ENCODE data around the gene SEPTIN8. TPM values are rescaled to one million over a fixed set of nuclear protein-coding genes. Genes with fewer than 3 reads are reported as not detected.

SEPTIN8 gene
- total RNA-seq, 1 donor: 3.8 TPM

GRCh38 chr5:132802044-132802684 lies 25.1 kb upstream of the SEPTIN8 start:
- Histone ChIP-seq H3K9me3 (ENCODE audit: low read depth, low read length) (no peaks in the 10 kb centered on the region), H3K4me1 (ENCODE audit: insufficient read depth, low read length) (no peaks in the 10 kb centered on the region), H3K27me3 (ENCODE audit: insufficient read depth, low read length) (peaks cover 20% of the 10 kb centered on the region), H3K4me3 (ENCODE audit: low read length) (no peak overlapping the region)

GRCh38 chr5:132800545-132800944 lies 23.5 kb upstream of the SEPTIN8 start:
- no peaks in the 10 kb centered on the region for H3K9me3 ChIP-seq (ENCODE audit: low read depth, low read length)
- H3K4me3 ChIP-seq (ENCODE audit: low read length): no peak overlapping the region
- peaks cover 16% of the 10 kb centered on the region for H3K27me3 ChIP-seq (ENCODE audit: insufficient read depth, low read length)
- no peaks in the 10 kb centered on the region for H3K4me1 ChIP-seq (ENCODE audit: insufficient read depth, low read length)

DNA sequence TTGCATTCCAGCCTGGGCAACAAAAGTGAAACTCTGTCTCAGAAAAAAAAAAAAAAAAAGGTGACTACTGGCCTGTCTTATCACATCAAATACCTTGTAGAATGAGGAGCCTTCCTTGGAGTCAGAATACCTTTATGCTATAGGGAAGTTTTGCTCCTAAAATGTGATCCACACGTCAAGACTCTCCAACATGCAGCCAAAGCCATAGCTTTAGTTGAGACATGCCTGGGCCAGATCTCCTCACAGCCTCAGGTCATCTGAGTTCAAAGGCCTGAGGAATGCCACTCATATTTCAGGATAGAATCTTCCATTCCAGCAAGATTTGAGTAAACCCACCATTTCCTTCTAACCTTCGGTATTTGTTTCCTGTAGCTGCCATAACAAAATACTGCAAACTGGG lies 22.4 kb upstream of the SEPTIN8 start:
- no peak overlapping the region for H3K4me3 ChIP-seq (ENCODE audit: low read length)

GRCh38 chr5:132797651-132798050 lies 20.6 kb upstream of the SEPTIN8 start:
- H3K4me3 ChIP-seq (ENCODE audit: low read length): no peak overlapping the region
- H3K4me1 ChIP-seq (ENCODE audit: insufficient read depth, low read length): no peaks in the 10 kb centered on the region
- H3K27me3 ChIP-seq (ENCODE audit: insufficient read depth, low read length): peaks cover 16% of the 10 kb centered on the region
- H3K9me3 ChIP-seq (ENCODE audit: low read depth, low read length): no peaks in the 10 kb centered on the region

More for the DNA sequence above, 22.4 kb upstream of the SEPTIN8 start:
- peaks cover 16% of the 10 kb centered on the region for H3K27me3 ChIP-seq (ENCODE audit: insufficient read depth, low read length)
- H3K4me1 ChIP-seq (ENCODE audit: insufficient read depth, low read length): no peaks in the 10 kb centered on the region
- no peaks in the 10 kb centered on the region for H3K9me3 ChIP-seq (ENCODE audit: low read depth, low read length)

GRCh38 chr5:132791026-132791425 lies 14.0 kb upstream of the SEPTIN8 start:
- Histone ChIP-seq H3K4me3 (ENCODE audit: low read length) (no peak overlapping the region), H3K27me3 (ENCODE audit: insufficient read depth, low read length) (peaks cover 3% of the 10 kb centered on the region), H3K4me1 (ENCODE audit: insufficient read depth, low read length) (no peaks in the 10 kb centered on the region), H3K9me3 (ENCODE audit: low read depth, low read length) (no peaks in the 10 kb centered on the region)

GRCh38 chr5:132790201-132790865 lies 13.3 kb upstream of the SEPTIN8 start:
- Histone ChIP-seq H3K9me3 (ENCODE audit: low read depth, low read length) (no peaks in the 10 kb centered on the region), H3K4me1 (ENCODE audit: insufficient read depth, low read length) (no peaks in the 10 kb centered on the region), H3K27me3 (ENCODE audit: insufficient read depth, low read length) (peaks cover 3% of the 10 kb centered on the region), H3K4me3 (ENCODE audit: low read length) (no peak overlapping the region)

GRCh38 chr5:132788990-132789886 lies 12.2 kb upstream of the SEPTIN8 start:
- H3K4me3 ChIP-seq (ENCODE audit: low read length): no peak overlapping the region
- H3K4me1 ChIP-seq (ENCODE audit: insufficient read depth, low read length): no peaks in the 10 kb centered on the region
- peaks cover 3% of the 10 kb centered on the region for H3K27me3 ChIP-seq (ENCODE audit: insufficient read depth, low read length)
- H3K9me3 ChIP-seq (ENCODE audit: low read depth, low read length): no peaks in the 10 kb centered on the region

DNA sequence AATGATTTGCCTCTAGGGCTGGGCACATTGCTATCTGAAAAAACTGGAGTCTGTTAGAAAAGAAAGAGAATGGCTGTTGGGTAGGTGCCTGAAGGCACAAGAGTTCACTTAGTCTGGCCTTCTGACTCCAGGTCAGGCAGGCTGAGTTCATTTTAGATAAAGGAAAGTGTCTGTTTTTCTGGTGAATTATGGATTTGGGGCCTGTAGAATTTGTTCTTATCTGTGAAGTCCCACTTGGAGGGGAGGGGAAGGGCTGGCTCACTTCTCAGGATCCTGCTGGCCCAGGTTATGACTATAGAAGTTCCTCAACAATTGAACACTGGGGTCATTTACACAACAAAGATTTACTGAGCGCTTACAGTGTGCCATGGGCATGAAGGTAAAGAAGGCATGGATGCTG lies 11.5 kb upstream of the SEPTIN8 start:
- no peaks in the 10 kb centered on the region for H3K4me1 ChIP-seq (ENCODE audit: insufficient read depth, low read length)
- H3K4me3 ChIP-seq (ENCODE audit: low read length): no peak overlapping the region
- no peaks in the 10 kb centered on the region for H3K9me3 ChIP-seq (ENCODE audit: low read depth, low read length)
- peaks cover 4% of the 10 kb centered on the region for H3K27me3 ChIP-seq (ENCODE audit: insufficient read depth, low read length)

DNA sequence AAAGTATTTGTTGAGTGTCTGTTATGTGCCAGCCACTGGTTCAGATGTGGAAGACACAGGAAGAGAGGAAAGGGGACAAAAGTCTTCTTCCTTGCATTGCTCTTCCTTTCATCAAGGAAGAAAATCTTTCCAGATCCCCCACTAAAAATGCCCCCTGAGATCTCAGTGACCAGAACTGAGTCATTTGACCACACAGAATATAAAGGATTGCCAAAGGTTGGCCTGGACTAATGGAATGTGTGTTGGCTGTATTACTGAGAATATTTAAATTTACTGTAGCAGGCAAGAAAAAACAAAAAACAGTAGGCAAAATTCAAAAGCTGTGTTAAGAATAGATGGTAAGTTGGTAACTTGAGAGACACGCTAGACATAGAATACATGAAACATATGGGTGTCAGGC lies 10.0 kb upstream of the SEPTIN8 start:
- peaks cover 13% of the 10 kb centered on the region for H3K27me3 ChIP-seq (ENCODE audit: insufficient read depth, low read length)

GRCh38 chr5:132785864-132786263 lies 8.8 kb upstream of the SEPTIN8 start:
- no peak overlapping the region for H3K4me3 ChIP-seq (ENCODE audit: low read length)

More for the DNA sequence above, 10.0 kb upstream of the SEPTIN8 start:
- no peaks in the 10 kb centered on the region for H3K9me3 ChIP-seq (ENCODE audit: low read depth, low read length)
- H3K4me1 ChIP-seq (ENCODE audit: insufficient read depth, low read length): peaks cover 5% of the 10 kb centered on the region
- no peak overlapping the region for H3K4me3 ChIP-seq (ENCODE audit: low read length)

GRCh38 chr5:132785365-132785764 lies 8.3 kb upstream of the SEPTIN8 start:
- Histone ChIP-seq H3K9me3 (ENCODE audit: low read depth, low read length) (no peaks in the 10 kb centered on the region), H3K27me3 (ENCODE audit: insufficient read depth, low read length) (peaks cover 30% of the 10 kb centered on the region), H3K4me1 (ENCODE audit: insufficient read depth, low read length) (peaks cover 8% of the 10 kb centered on the region)

More at GRCh38 chr5:132785864-132786263, 8.8 kb upstream of the SEPTIN8 start:
- H3K27me3 ChIP-seq (ENCODE audit: insufficient read depth, low read length): peaks cover 26% of the 10 kb centered on the region
- peaks cover 8% of the 10 kb centered on the region for H3K4me1 ChIP-seq (ENCODE audit: insufficient read depth, low read length)
- no peaks in the 10 kb centered on the region for H3K9me3 ChIP-seq (ENCODE audit: low read depth, low read length)

GRCh38 chr5:132782101-132782500 lies 5.1 kb upstream of the SEPTIN8 start:
- Histone ChIP-seq H3K4me3 (ENCODE audit: low read length) (no peak overlapping the region), H3K9me3 (ENCODE audit: low read depth, low read length) (no peaks in the 10 kb centered on the region), H3K27me3 (ENCODE audit: insufficient read depth, low read length) (peaks cover 56% of the 10 kb centered on the region), H3K4me1 (ENCODE audit: insufficient read depth, low read length) (peaks cover 17% of the 10 kb centered on the region)

More at GRCh38 chr5:132785365-132785764, 8.3 kb upstream of the SEPTIN8 start:
- no peak overlapping the region for H3K4me3 ChIP-seq (ENCODE audit: low read length)

DNA sequence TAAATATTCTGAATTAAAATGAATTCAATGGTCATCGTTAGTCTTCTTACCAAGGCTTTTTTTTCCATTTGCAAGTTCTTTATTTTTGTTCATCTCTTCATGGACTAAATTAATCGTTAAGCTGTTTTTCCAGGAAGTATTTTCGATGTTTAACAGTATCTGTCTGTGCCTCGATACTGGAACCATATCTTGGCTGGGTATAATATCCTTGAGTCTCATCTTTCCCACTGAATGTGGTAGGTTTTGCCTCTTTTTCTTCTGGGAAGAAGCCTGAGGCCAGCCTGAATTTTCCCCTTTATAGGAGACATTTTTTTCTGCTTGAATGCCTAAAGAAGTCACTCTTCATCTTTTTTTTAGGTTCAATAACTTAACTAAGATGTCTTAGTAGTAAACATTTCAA lies 4.0 kb upstream of the SEPTIN8 start:
- no peak overlapping the region for H3K4me3 ChIP-seq (ENCODE audit: low read length)
- H3K4me1 ChIP-seq (ENCODE audit: insufficient read depth, low read length): peaks cover 20% of the 10 kb centered on the region
- peaks cover 61% of the 10 kb centered on the region for H3K27me3 ChIP-seq (ENCODE audit: insufficient read depth, low read length)
- H3K9me3 ChIP-seq (ENCODE audit: low read depth, low read length): no peaks in the 10 kb centered on the region

DNA sequence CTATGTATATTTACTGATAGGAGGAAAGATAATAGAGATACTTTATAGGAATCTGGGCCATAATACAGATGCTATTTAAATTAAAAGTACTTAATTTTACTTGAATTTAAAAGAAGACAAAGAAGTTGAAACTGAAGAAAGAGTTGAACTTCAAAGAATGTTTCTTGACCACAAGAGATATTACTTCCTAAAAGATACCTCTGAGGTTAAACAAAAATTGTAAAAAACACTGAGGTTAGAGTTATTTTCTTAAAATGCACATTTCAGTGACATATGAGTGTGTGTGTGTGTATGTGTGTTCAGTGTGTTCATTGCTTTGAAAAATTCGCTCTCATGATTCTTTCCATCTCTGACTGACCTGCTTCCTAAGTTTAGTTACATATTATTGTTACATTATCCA lies 3.5 kb upstream of the SEPTIN8 start:
- no peak overlapping the region for H3K4me3 ChIP-seq (ENCODE audit: low read length)
- H3K4me1 ChIP-seq (ENCODE audit: insufficient read depth, low read length): peaks cover 22% of the 10 kb centered on the region
- no peaks in the 10 kb centered on the region for H3K9me3 ChIP-seq (ENCODE audit: low read depth, low read length)
- H3K27me3 ChIP-seq (ENCODE audit: insufficient read depth, low read length): peaks cover 65% of the 10 kb centered on the region

DNA sequence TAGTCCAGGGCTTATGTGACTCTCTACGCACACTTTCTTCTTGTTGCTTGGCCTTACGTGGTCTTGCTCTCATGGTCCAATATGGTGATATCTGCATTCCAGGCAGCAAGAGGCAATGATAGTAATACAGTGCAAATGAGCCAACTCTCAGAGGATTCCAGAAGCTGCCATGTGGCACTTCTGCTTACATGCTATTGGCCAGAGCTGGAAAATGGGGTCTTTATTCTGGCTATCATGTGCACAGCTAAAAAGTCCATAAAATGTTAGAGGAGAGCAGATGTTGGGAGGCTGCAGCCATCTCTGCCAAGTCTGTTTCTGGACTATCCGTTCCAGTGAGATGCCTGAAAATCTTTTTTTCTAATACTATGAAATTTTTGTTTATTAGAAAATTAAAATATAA lies 2.9 kb upstream of the SEPTIN8 start:
- H3K4me3 ChIP-seq (ENCODE audit: low read length): no peak overlapping the region
- H3K9me3 ChIP-seq (ENCODE audit: low read depth, low read length): no peaks in the 10 kb centered on the region
- H3K4me1 ChIP-seq (ENCODE audit: insufficient read depth, low read length): peaks cover 22% of the 10 kb centered on the region
- peaks cover 71% of the 10 kb centered on the region for H3K27me3 ChIP-seq (ENCODE audit: insufficient read depth, low read length)
